ENCODE results near the gene CRYBA4. TPM values are rescaled to one million over a fixed set of nuclear protein-coding genes. Genes with fewer than 3 reads are reported as not detected.

The CRYBA4 gene
- total and polyA plus RNA-seq, 5 donors from 2014 or later, result 0.59 TPM; not detected in 4

GRCh38 chr22:26669060-26669481, 47.3 kb downstream of the CRYBA4 start:
- H3K27me3 ChIP-seq (ENCODE audit: control insufficient read depth, insufficient read depth, low read length), result no peaks in the 10 kb centered on the region
- peaks cover 71% of the 10 kb centered on the region for H3K4me1 ChIP-seq (ENCODE audit: control insufficient read depth, insufficient read depth, low read length, poor library complexity, severe bottlenecking)
- Mint-ChIP-seq H3K4me3 (peak overlapping the region in 1 of 4 donors; percentile 55), H3K36me3 (peaks cover 6% of the 10 kb centered on the region), H3K27me3 (no peaks in the 10 kb centered on the region), H3K9me3 (peaks cover 0 to 2% (median 0%) of the 10 kb centered on the region in 7 donors), H3K27ac (peak overlapping the region in 1 of 3 donors; percentile 99), H3K4me1 (peaks cover 9 to 80% (median 47%) of the 10 kb centered on the region in 4 donors)
- peaks cover 9% of the 10 kb centered on the region for H3K36me3 ChIP-seq (ENCODE audit: control insufficient read depth, insufficient read depth, low read length)
- peak in 1 of 3 donors; percentile 34 for DNase-seq
- no peak for ATAC-seq (ENCODE audit: low read depth in 2 of 2)
- H3K9me3 ChIP-seq (ENCODE audit: control insufficient read depth in 2 of 2, low read length in 2 of 2), result no peaks in the 10 kb centered on the region
- H3K27ac ChIP-seq (ENCODE audit: insufficient read depth, low read length, poor library complexity, severe bottlenecking), result no peak overlapping the region
- no peak overlapping the region for H3K4me3 ChIP-seq (ENCODE audit: low read depth, low read length)

GRCh38 chr22:26670459-26670858, 48.7 kb downstream of the CRYBA4 start:
- H3K9me3 ChIP-seq (ENCODE audit: control insufficient read depth in 2 of 2, low read length in 2 of 2), result no peaks in the 10 kb centered on the region
- Mint-ChIP-seq H3K4me3 (peak overlapping the region; percentile 96 to 99 (median 98)), H3K27me3 (no peaks in the 10 kb centered on the region), H3K27ac (peak overlapping the region; percentile 99), H3K4me1 (peaks cover 16 to 80% (median 48%) of the 10 kb centered on the region in 4 donors), H3K9me3 (peaks cover 0 to 2% (median 0%) of the 10 kb centered on the region in 7 donors), H3K36me3 (peaks cover 10% of the 10 kb centered on the region)
- H3K4me1 ChIP-seq (ENCODE audit: control insufficient read depth, insufficient read depth, low read length, poor library complexity, severe bottlenecking), result peaks cover 75% of the 10 kb centered on the region
- no peaks in the 10 kb centered on the region for H3K27me3 ChIP-seq (ENCODE audit: control insufficient read depth, insufficient read depth, low read length)
- no peak for DNase-seq
- no peak overlapping the region for H3K4me3 ChIP-seq (ENCODE audit: low read depth, low read length)
- peaks cover 9% of the 10 kb centered on the region for H3K36me3 ChIP-seq (ENCODE audit: control insufficient read depth, insufficient read depth, low read length)
- ATAC-seq (ENCODE audit: low read depth in 2 of 2), result no peak
- peak overlapping the region; percentile 98 for H3K27ac ChIP-seq (ENCODE audit: insufficient read depth, low read length, poor library complexity, severe bottlenecking)

GRCh38 chr22:26671317-26672059, 49.7 kb downstream of the CRYBA4 start:
- peak overlapping the region; percentile 99 for H3K27ac Mint-ChIP-seq
- H3K4me1 ChIP-seq (ENCODE audit: control insufficient read depth, insufficient read depth, low read length, poor library complexity, severe bottlenecking), result peaks cover 79% of the 10 kb centered on the region
- H3K36me3 Mint-ChIP-seq, result peaks cover 19% of the 10 kb centered on the region
- no peaks in the 10 kb centered on the region for H3K27me3 Mint-ChIP-seq
- peak overlapping the region; percentile 92 for H3K4me3 ChIP-seq (ENCODE audit: low read depth, low read length)
- H3K9me3 ChIP-seq (ENCODE audit: control insufficient read depth in 2 of 2, low read length in 2 of 2), result no peaks in the 10 kb centered on the region
- H3K36me3 ChIP-seq (ENCODE audit: control insufficient read depth, insufficient read depth, low read length), result peaks cover 17% of the 10 kb centered on the region
- peak; percentile 40 to 48 for ATAC-seq (ENCODE audit: low read depth in 2 of 2)
- no peaks in the 10 kb centered on the region for H3K27me3 ChIP-seq (ENCODE audit: control insufficient read depth, insufficient read depth, low read length)
- DNase-seq, result peak; percentile 56 to 84 (median 73)
- peak overlapping the region; percentile 96 to 99 (median 98) for H3K4me3 Mint-ChIP-seq
- H3K9me3 Mint-ChIP-seq, result peaks cover 0 to 2% (median 0%) of the 10 kb centered on the region in 7 donors
- H3K27ac ChIP-seq (ENCODE audit: insufficient read depth, low read length, poor library complexity, severe bottlenecking), result peak overlapping the region; percentile 98
- H3K4me1 Mint-ChIP-seq, result peaks cover 16 to 85% (median 52%) of the 10 kb centered on the region in 4 donors

GRCh38 chr22:26672060-26672471, 50.3 kb downstream of the CRYBA4 start:
- peak overlapping the region; percentile 96 to 99 (median 98) for H3K4me3 Mint-ChIP-seq
- Histone ChIP-seq H3K9me3 (ENCODE audit: control insufficient read depth in 2 of 2, low read length in 2 of 2) (no peaks in the 10 kb centered on the region), H3K36me3 (ENCODE audit: control insufficient read depth, insufficient read depth, low read length) (peaks cover 13% of the 10 kb centered on the region), H3K4me1 (ENCODE audit: control insufficient read depth, insufficient read depth, low read length, poor library complexity, severe bottlenecking) (peaks cover 83% of the 10 kb centered on the region), H3K27ac (ENCODE audit: insufficient read depth, low read length, poor library complexity, severe bottlenecking) (peak overlapping the region; percentile 98), H3K27me3 (ENCODE audit: control insufficient read depth, insufficient read depth, low read length) (no peaks in the 10 kb centered on the region), H3K4me3 (ENCODE audit: low read depth, low read length) (peak overlapping the region; percentile 92)
- DNase-seq, result peak in 1 of 3 donors; percentile 54
- ATAC-seq (ENCODE audit: low read depth in 2 of 2), result peak; percentile 3 to 5
- no peaks in the 10 kb centered on the region for H3K27me3 Mint-ChIP-seq
- peaks cover 16 to 88% (median 52%) of the 10 kb centered on the region in 4 donors for H3K4me1 Mint-ChIP-seq
- peaks cover 19% of the 10 kb centered on the region for H3K36me3 Mint-ChIP-seq
- H3K9me3 Mint-ChIP-seq, result peaks cover 0 to 2% (median 0%) of the 10 kb centered on the region in 7 donors
- peak overlapping the region; percentile 99 for H3K27ac Mint-ChIP-seq

GRCh38 chr22:26672590-26673468, 51.1 kb downstream of the CRYBA4 start:
- Mint-ChIP-seq H3K4me1 (peaks cover 16 to 90% (median 59%) of the 10 kb centered on the region in 4 donors), H3K9me3 (peaks cover 0 to 2% (median 0%) of the 10 kb centered on the region in 7 donors)

GRCh38 chr22:26673486-26673885, 51.7 kb downstream of the CRYBA4 start:
- Mint-ChIP-seq H3K27me3 (no peaks in the 10 kb centered on the region), H3K9me3 (peaks cover 0 to 2% (median 0%) of the 10 kb centered on the region in 7 donors), H3K36me3 (peaks cover 23% of the 10 kb centered on the region), H3K4me1 (peaks cover 16 to 97% (median 64%) of the 10 kb centered on the region in 4 donors), H3K27ac (peak overlapping the region; percentile 99), H3K4me3 (peak overlapping the region; percentile 96 to 99 (median 98))
- ATAC-seq (ENCODE audit: low read depth in 2 of 2) (no peak), DNase-seq (peak in 2 of 3 donors; percentile 19 to 77)
- Histone ChIP-seq H3K9me3 (ENCODE audit: control insufficient read depth in 2 of 2, low read length in 2 of 2) (no peaks in the 10 kb centered on the region), H3K36me3 (ENCODE audit: control insufficient read depth, insufficient read depth, low read length) (peaks cover 20% of the 10 kb centered on the region), H3K27ac (ENCODE audit: insufficient read depth, low read length, poor library complexity, severe bottlenecking) (peak overlapping the region; percentile 98), H3K4me3 (ENCODE audit: low read depth, low read length) (peak overlapping the region; percentile 92), H3K4me1 (ENCODE audit: control insufficient read depth, insufficient read depth, low read length, poor library complexity, severe bottlenecking) (peaks cover 82% of the 10 kb centered on the region), H3K27me3 (ENCODE audit: control insufficient read depth, insufficient read depth, low read length) (no peaks in the 10 kb centered on the region)

More at GRCh38 chr22:26672590-26673468, 51.1 kb downstream of the CRYBA4 start:
- Histone ChIP-seq H3K27me3 (ENCODE audit: control insufficient read depth, insufficient read depth, low read length) (no peaks in the 10 kb centered on the region), H3K4me3 (ENCODE audit: low read depth, low read length) (peak overlapping the region; percentile 92), H3K27ac (ENCODE audit: insufficient read depth, low read length, poor library complexity, severe bottlenecking) (peak overlapping the region; percentile 98), H3K4me1 (ENCODE audit: control insufficient read depth, insufficient read depth, low read length, poor library complexity, severe bottlenecking) (peaks cover 83% of the 10 kb centered on the region), H3K36me3 (ENCODE audit: control insufficient read depth, insufficient read depth, low read length) (peaks cover 17% of the 10 kb centered on the region), H3K9me3 (ENCODE audit: control insufficient read depth in 2 of 2, low read length in 2 of 2) (no peaks in the 10 kb centered on the region)
- DNase-seq (peak; percentile 89 to 98 (median 94)), ATAC-seq (ENCODE audit: low read depth in 2 of 2) (peak; percentile 76 to 78)
- H3K27ac Mint-ChIP-seq, result peak overlapping the region; percentile 99
- no peaks in the 10 kb centered on the region for H3K27me3 Mint-ChIP-seq
- peaks cover 19% of the 10 kb centered on the region for H3K36me3 Mint-ChIP-seq
- H3K4me3 Mint-ChIP-seq, result peak overlapping the region; percentile 96 to 99 (median 98)
